GM12892 (cell line): ENCODE data around the gene SLC28A1.

Experiments
- DNase-seq: peaks from one replicate; pipeline ENCODE4 v3.0.0; 2011; ENCODE audit not compliant: insufficient read length
- FAIRE-seq: peaks from 2 replicates; lab custom pipeline; 2011; peaks lifted over from hg19 to GRCh38; lab: Jason Lieb, UNC
- POLR2A ChIP-seq: IDR thresholded peaks from 2 replicates; pipeline ENCODE4 v1.6.1; 2011; ENCODE audit warnings: low read depth, low read length, control low read depth
- POLR2AphosphoS5 ChIP-seq: IDR thresholded peaks from 2 replicates; pipeline ENCODE4 v1.6.1; 2011; ENCODE audit warnings: low read depth, low read length, control low read depth
- TAF1 ChIP-seq: IDR thresholded peaks from 2 replicates; pipeline ENCODE4 v1.6.1; 2011; ENCODE audit warnings: low read depth, mild to moderate bottlenecking, control low read depth, low read length, borderline replicate concordance

Gene SLC28A1

GRCh38 chr15:84987949-84988624 lies 103.6 kb downstream of the SLC28A1 start:
- TF ChIP-seq TAF1 (no peak), POLR2AphosphoS5 (no peak), POLR2A (no peak)
- no peak for FAIRE-seq
- DNase-seq = no peak

DNA sequence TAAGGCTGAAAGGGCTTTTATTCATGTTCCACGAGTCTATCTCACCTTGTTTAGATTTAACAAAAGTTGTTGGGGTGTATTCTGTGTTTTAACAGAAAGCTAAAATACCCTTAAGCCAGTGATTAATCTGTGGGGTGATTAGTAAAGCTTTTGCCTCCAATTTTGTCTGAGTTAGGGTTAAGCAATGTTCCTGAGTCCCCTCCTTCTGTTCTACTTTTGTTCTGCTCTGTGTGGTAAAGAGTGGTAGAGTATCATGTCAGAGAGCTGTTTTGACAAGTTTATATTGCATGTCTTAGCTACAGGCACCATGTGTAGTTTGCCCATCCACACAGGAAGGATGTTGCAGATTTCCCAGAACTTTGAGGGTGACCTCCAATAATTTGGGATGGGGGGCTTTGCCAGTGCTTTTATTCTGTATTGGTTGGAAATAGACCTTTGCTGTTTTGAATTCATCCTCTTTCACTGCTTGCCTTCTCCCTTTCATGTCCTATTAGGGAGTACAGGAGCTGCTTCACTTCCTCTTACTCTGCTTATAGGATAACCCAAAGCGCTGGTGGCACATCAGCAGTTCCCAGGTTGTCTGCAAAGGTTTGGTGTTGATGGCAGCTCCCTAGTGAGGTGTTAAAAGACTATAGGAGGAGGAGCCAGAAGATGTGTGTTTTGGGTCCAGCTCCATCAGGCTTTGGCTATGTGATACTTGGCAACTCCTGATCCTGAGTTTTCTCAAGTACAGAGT lies 104.6 kb downstream of the SLC28A1 start:
- TF ChIP-seq TAF1 = no peak
- DNase-seq = no peak
- no peak for FAIRE-seq

GRCh38 chr15:84990507-84990906 lies 106.0 kb downstream of the SLC28A1 start:
- FAIRE-seq (no peak), DNase-seq (no peak)
- TF ChIP-seq POLR2A = no peak
- TF ChIP-seq TAF1 = no peak
- TF ChIP-seq POLR2AphosphoS5 = no peak

- DNase-seq (no peak), FAIRE-seq (no peak)
- no peak for TF ChIP-seq POLR2AphosphoS5
- TF ChIP-seq TAF1 = no peak
- TF ChIP-seq POLR2A = no peak
These were observed 106.7 kb downstream of the SLC28A1 start for GRCh38 chr15:84991014-84991712.

- FAIRE-seq (no peak), DNase-seq (no peak)
- TF ChIP-seq POLR2A (no peak), TAF1 (no peak), POLR2AphosphoS5 (no peak)
These were observed 107.9 kb downstream of the SLC28A1 start for GRCh38 chr15:84992157-84992944.
